Measurements from ENCODE around the gene LYAR. TPM values are rescaled to one million over a fixed set of nuclear protein-coding genes. Genes with fewer than 3 reads are reported as not detected.
"Not testable (repeated sequence)": the region's sequence is repeated elsewhere in the genome, so short reads cannot be mapped to it uniquely, and the experiment has no call there.

LYAR gene
- total RNA-seq, 2 experiments from 2014 or later: 25.9 to 28.1 TPM

DNA sequence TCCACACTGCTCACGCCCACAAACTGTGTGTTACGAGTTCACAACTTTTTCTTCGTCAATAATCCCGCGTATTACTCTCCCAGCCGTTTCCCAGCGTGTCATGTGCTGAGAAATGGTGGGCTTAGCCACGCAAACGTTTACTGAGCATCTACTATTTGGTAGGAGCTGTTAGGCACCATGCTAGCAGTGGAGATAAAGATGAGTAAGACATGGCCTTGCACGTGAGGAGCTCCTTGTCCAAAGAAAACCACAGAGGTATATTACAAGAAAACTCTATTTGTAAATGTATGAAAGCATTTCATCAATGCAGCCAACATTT lies 41.1 kb downstream of the LYAR start:
- Mint-ChIP-seq H3K4me3 (peak overlapping the region; percentile 91), H3K36me3 (ENCODE audit: low read depth) (peaks cover 15% of the 10 kb centered on the region), H3K27ac (peak overlapping the region; percentile 98), H3K9me3 (no peaks in the 10 kb centered on the region), H3K4me1 (peaks cover 28% of the 10 kb centered on the region), H3K27me3 (no peaks in the 10 kb centered on the region)
- POLR2A ChIA-PET: interaction anchor here (1.9 kb wide), 1 partner anchor 41 kb away, joined by 9 read pairs; the partner anchor contains the start of genes LYAR and ZBTB49
- no peak for DNase-seq
- CTCF ChIA-PET: interaction anchor here (1.7 to 2.4 kb wide), 3 partner anchors 11 to 25 kb away, joined by 3 to 8 read pairs (median 7); no protein-coding TSS in a partner anchor

DNA sequence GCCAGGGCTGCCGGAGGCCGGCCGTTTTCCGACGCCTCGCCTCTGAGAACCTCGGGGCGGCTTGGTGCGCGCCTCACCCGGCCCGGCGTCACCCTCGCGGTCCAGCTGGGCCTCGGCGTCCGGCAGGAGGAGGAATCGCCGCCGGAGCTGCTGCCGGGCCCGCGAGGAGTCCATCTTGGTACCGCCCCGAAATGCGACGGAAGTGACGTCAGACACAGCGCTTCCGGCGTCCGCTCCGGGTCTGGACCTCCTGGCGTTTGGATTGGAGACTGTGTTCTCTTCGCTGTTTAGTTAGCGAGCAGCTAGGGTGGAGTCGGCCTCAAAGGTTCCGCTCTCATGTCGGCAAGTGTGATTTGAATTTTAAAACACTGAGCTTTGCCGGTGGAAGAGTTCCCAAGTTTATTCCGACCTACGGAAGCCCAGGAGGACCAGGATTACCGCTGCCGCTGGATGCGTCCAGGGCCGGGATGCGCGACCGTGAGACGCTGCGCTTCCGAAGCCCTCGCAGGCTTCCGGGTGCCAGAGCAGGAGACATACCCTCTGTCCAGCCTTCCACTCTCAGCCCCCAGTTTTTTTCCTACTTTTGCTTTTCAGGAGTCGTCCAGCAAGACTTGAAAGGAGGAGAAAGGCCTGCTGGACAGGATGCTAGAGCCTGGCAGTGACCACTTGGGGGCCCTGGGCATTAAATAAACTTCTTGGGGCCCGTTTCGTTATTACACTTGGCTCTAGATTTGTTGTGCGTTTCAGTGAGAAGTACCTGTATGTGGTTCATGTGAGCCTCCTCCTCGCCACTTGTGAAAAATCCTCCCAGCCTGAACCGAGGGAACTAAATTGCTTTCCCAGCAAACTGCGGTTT lies 41.7 kb downstream of the LYAR start, which contains the start of gene TMEM128:
Gene TMEM128 (minus strand): TSS at position 195 of the 856 bp plus-strand sequence. CDS start 21 bp downstream, at position 174.
- H3K27ac Mint-ChIP-seq: peak within 1 kb of the TSS; percentile 98
- H3K9me3 Mint-ChIP-seq: no peaks in the 10 kb centered on the region
- peaks cover 28% of the 10 kb centered on the region for H3K4me1 Mint-ChIP-seq
- peak within 1 kb of the TSS; percentile 91 for H3K4me3 Mint-ChIP-seq
- peak; percentile 93 for DNase-seq
- H3K27me3 Mint-ChIP-seq: no peaks in the 10 kb centered on the region
- POLR2A ChIA-PET: interaction anchor here (1.9 kb wide), 1 partner anchor 42 kb away, joined by 9 read pairs; the partner anchor contains the start of genes LYAR and ZBTB49
- peaks cover 21% of the 10 kb centered on the region for H3K36me3 Mint-ChIP-seq (ENCODE audit: low read depth)
- CTCF ChIA-PET: interaction anchor here (0.7 to 2.4 kb wide), 4 partner anchors 11 to 294 kb away, joined by 3 to 8 read pairs (median 5); no protein-coding TSS in a partner anchor

DNA sequence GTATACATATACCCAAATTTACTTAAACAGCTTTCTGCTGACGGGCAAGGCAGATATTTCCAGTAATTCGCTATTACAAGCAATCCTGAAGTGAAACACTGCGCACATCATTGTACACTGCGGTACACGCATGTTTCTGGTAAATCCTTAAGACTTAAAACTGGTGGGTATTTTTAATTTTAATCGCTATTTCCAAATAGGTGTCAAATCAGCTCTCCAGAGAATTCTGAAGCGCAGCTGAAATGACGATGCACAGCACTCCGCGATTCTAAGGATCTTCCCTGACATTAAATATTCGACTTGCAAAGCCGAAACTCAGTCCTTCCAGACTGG lies 42.3 kb downstream of the LYAR start:
- peak overlapping the region; percentile 98 for H3K27ac Mint-ChIP-seq
- no peaks in the 10 kb centered on the region for H3K27me3 Mint-ChIP-seq
- H3K36me3 Mint-ChIP-seq (ENCODE audit: low read depth): peaks cover 21% of the 10 kb centered on the region
- ChIA-PET POLR2A (interaction anchor here (1.9 kb wide), 1 partner anchor 42 kb away, joined by 9 read pairs; the partner anchor contains the start of genes LYAR and ZBTB49), CTCF (interaction anchor here (0.7 to 2.4 kb wide), 4 partner anchors 12 to 295 kb away, joined by 3 to 8 read pairs (median 5); no protein-coding TSS in a partner anchor)
- DNase-seq: no peak
- H3K4me1 Mint-ChIP-seq: peaks cover 28% of the 10 kb centered on the region
- no peaks in the 10 kb centered on the region for H3K9me3 Mint-ChIP-seq
- peak overlapping the region; percentile 91 for H3K4me3 Mint-ChIP-seq

DNA sequence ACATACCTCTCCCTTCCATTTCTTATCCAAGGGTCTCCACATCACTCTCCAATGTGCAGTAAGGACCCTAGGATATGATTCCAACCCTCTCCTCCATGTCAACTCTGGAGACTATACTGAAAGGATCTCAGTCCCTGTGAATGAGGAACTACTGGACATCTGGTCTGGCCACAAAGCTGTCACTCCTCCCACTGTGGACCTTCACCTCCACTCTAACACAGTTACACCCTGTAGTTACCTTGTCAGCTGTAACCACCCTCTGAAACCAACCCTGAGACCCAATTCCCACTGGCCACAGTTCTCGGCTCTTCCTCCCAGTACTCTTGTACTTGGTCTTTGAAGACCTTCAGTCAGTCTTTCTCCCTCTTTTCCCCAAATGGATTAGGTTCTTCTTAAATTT lies 44.8 kb downstream of the LYAR start:
- Mint-ChIP-seq H3K4me1 (peaks cover 28% of the 10 kb centered on the region), H3K27ac (no peak overlapping the region), H3K27me3 (no peaks in the 10 kb centered on the region), H3K36me3 (ENCODE audit: low read depth) (peaks cover 31% of the 10 kb centered on the region), H3K9me3 (no peaks in the 10 kb centered on the region), H3K4me3 (no peak overlapping the region)
- DNase-seq: no peak
- ChIA-PET POLR2A (no interaction called here), CTCF (no interaction called here)

DNA sequence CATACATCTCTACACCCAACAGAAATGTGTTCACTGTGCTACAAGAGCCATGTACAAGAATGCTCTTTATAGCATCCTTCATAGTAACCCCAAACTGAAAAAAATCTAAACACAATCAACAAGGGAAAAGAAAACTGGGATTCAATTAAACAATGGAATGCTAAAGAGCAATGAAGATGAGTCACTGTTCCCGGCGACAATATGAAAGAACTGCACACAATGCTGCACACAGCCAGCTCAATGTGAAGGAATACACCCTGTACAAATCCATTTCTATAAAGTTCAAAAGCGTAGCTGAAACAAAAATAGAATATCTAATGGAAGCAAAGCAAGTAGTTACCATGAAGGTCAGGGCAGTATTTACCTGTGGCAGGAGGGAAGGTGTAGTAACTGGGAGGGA lies 50.4 kb downstream of the LYAR start:
- DNase-seq, H3K27ac Mint-ChIP-seq, H3K4me3 Mint-ChIP-seq, H3K4me1 Mint-ChIP-seq, CTCF ChIA-PET, H3K27me3 Mint-ChIP-seq, POLR2A ChIA-PET, H3K9me3 Mint-ChIP-seq: not testable (repeated sequence)
- H3K36me3 Mint-ChIP-seq (ENCODE audit: low read depth): peaks cover 48% of the 10 kb centered on the region

DNA sequence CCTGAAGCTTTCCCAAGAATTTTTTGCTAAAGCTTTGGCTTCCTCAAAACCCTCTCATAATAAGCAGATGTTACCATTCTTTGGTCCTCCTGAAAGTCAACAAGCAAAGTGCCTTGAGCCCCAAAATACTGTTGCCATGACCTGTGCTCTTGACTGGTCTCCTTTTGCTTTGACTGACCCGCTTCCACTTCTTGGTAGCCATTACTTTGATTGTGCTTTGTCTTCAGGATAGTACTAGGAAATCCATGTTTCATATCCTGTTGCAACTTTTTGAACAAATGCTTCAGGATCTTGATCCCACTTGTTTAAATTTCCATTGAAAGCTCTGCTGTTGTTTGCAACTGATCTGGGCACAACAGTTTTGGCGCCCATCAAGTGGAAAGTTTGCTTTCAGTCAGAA lies 56.3 kb downstream of the LYAR start:
- H3K36me3 Mint-ChIP-seq (ENCODE audit: low read depth): peaks cover 23% of the 10 kb centered on the region
- peaks cover 4% of the 10 kb centered on the region for H3K9me3 Mint-ChIP-seq
- H3K27me3 Mint-ChIP-seq: peaks cover 16% of the 10 kb centered on the region
- CTCF ChIA-PET: no interaction called here
- no peaks in the 10 kb centered on the region for H3K4me1 Mint-ChIP-seq
- H3K27ac Mint-ChIP-seq: no peak overlapping the region
- POLR2A ChIA-PET: no interaction called here
- no peak overlapping the region for H3K4me3 Mint-ChIP-seq
- DNase-seq: no peak

DNA sequence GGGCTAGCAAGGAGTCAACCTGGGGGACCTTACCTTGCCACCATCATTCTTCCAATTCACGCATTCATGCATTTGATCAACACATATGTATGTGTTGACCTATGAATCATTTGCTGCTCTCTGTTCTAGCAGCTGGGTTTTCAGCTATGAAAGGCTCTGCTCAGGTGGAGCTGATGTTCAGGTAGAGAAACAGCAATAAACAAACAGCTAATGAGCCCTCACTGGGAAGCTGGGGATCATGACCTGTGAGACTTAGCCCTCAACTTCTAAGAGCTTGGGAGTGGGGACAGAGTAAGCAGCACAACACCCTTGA lies 61.6 kb downstream of the LYAR start:
- Mint-ChIP-seq H3K4me1 (peaks cover 6% of the 10 kb centered on the region), H3K4me3 (no peak overlapping the region), H3K36me3 (ENCODE audit: low read depth) (peaks cover 3% of the 10 kb centered on the region), H3K9me3 (no peaks in the 10 kb centered on the region), H3K27ac (no peak overlapping the region), H3K27me3 (peaks cover 57% of the 10 kb centered on the region)
- ChIA-PET POLR2A (no interaction called here), CTCF (no interaction called here)
- no peak for DNase-seq

DNA sequence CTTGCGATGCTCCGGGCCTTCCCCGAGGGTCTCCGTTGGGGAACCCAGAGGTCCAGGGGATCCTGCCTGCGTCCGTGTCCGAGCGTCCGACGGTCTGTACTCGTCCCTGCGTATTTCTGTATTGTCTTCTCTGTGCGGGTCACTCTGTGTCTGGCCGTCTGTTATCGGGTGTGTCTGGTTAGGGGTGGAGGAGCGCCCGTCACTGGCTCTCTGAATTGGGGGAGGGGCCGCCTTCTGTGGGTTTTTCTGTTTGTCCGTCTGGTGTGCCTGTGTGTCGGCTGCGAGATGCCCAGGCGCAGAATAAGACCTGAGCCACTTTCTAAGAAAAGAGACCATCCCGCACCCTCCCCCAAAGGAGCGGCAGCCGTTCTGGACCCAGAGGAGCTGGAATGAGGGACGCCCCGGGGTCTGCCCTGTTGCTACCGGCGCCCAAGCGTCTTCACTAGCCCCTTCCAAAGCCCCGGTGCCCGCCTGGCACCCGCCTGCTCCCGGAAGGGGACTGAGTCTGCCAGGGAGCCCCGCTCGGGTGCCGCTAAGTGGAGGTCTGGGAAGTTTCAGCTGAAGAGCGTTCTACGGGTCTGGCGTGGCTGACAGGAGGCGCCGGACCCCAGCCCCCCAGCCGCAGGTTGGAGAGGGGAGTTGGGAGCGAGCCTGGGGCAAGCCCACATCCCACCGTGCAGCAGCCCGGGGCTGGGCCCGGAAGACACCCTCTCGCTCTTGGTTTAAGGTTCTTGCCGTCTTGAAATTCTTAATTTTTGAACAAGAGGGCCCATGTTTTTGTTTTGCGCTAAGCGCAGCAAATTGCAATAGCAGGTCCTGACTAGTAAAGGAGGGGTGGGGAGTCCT lies 62.2 kb downstream of the LYAR start:
- Mint-ChIP-seq H3K27me3 (peaks cover 61% of the 10 kb centered on the region), H3K36me3 (ENCODE audit: low read depth) (peaks cover 3% of the 10 kb centered on the region), H3K27ac (no peak overlapping the region), H3K4me3 (no peak overlapping the region), H3K9me3 (no peaks in the 10 kb centered on the region), H3K4me1 (peaks cover 6% of the 10 kb centered on the region)
- no peak for DNase-seq
- CTCF ChIA-PET: no interaction called here
- POLR2A ChIA-PET: no interaction called here

DNA sequence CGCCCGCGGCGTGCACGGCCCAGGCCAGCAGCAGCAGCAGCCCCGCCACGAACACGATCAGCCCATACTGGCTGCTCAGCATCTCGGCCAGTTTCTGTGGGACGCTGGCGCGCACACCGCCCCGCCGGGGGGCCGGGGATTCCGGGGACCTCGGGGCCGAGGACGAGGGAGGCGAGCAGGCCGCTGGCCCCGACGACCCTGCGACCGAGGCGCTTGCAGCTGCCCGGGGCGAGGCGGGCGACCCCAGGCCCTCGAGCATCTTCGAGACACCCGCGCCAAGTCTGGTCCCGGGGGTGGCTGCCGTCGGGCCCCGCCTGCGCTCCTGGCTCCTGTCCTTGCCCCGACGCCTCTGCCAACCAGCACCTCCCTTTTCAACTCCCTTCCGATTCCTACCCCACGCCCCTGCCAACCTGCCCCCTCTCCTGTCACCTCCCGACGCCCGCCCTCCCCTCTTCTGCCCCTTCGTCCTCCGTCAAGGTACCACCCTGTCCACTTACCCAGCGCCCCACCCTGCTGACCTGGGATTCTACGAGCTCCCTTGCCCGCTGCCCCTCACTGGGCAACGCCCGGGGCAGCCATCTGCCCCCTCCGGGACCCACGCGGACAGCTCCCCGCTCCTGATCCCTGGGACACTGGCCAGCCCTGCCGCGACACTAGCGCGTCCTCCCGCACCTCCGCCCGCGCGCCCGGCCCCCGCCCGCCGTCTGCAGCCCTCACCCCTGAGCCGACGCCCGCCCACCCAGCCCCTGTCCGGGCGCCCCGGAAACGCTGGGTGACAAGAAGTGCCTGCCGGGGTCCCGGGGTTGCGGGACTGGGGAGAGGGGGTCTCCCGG lies 63.1 kb downstream of the LYAR start, which contains the start of gene OTOP1:
Gene OTOP1 (minus strand): TSS at position 324 of the 833 bp plus-strand sequence. CDS start 65 bp downstream, at position 259.
- H3K4me3 Mint-ChIP-seq: no peak within 1 kb of the TSS
- H3K36me3 Mint-ChIP-seq (ENCODE audit: low read depth): peaks cover 3% of the 10 kb centered on the region
- CTCF ChIA-PET: no interaction called here

DNA sequence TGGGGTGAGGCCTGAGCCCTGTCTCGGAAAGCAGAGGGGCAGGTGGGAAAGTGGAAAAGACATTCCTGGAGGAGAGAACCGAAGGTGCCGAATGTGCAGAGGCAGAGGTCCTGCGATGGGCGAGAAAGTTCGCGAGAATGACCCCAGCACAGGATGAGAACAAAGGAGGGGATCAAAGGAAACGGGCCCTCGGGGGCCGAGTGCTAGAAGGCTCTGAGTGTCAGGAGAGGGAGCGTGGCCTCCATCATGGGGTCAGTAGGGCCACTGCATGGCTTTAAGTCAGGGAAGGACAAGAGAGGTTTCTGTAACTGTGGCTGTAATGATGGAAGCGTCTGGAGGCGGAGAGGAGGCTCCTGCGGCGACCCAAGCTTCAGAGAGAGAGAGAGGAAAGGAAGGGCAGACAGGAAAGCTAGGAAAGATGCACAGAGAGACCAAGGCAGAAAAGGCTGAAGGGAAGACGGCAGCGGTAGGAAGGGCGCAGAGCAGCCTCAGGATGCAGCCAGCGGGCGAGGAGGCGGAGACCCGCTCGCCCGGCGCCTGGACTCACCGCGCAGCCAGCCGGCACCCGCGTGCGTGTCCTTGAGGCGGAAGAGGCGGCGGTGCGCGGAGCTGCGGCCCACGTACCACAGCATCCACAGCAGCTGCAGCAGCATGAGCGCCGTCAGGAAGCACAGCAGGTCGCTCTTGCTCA lies 63.9 kb downstream of the LYAR start:
- H3K36me3 Mint-ChIP-seq (ENCODE audit: low read depth): peaks cover 3% of the 10 kb centered on the region
- H3K27me3 Mint-ChIP-seq: peaks cover 69% of the 10 kb centered on the region
- ChIA-PET CTCF (no interaction called here), POLR2A (no interaction called here)
- no peak overlapping the region for H3K27ac Mint-ChIP-seq
- H3K4me1 Mint-ChIP-seq: peaks cover 6% of the 10 kb centered on the region
- no peak overlapping the region for H3K4me3 Mint-ChIP-seq
- no peaks in the 10 kb centered on the region for H3K9me3 Mint-ChIP-seq
- no peak for DNase-seq

More for the DNA sequence above, 63.1 kb downstream of the LYAR start, which contains the start of gene OTOP1:
- Mint-ChIP-seq H3K27me3 (peaks cover 65% of the 10 kb centered on the region), H3K27ac (no peak within 1 kb of the TSS), H3K4me1 (peaks cover 6% of the 10 kb centered on the region), H3K9me3 (no peaks in the 10 kb centered on the region)
- POLR2A ChIA-PET: no interaction called here
- DNase-seq: no peak
